ENCODE data around the gene WWOX. TPM values are rescaled to one million over a fixed set of nuclear protein-coding genes. Genes with fewer than 3 reads are reported as not detected.

WWOX gene
- total and polyA plus RNA-seq, 2 of the 8 experiments (the other 6 are each of a cell fraction or from before 2014, with no cell fraction given) = 5.4 to 16.7 TPM

GRCh38 chr16:78189121-78189520 lies 89.7 kb downstream of the WWOX start (continued):
- TF ChIP-seq CHD7 (IDR thresholded peaks at IDR 0.05; ENCODE audit: insufficient replicate concordance, low read length) = no peak
- TF ChIP-seq CTBP2 (IDR thresholded peaks at IDR 0.05; ENCODE audit: borderline replicate concordance, insufficient read depth, insufficient read length, low read length) = no peak
- TF ChIP-seq SRF (IDR thresholded peaks at IDR 0.05; ENCODE audit: low read depth, low read length) = no peak
- TF ChIP-seq SIN3A (conservative IDR thresholded peaks at IDR 0.05 in 1 of 2, IDR thresholded peaks at IDR 0.05 in 1 of 2; ENCODE audit: low read depth in 1 of 2, low read length in 2 of 2) = no peak
- TF ChIP-seq RAD21 (IDR thresholded peaks at IDR 0.05 in 1 of 2, conservative IDR thresholded peaks at IDR 0.05 in 1 of 2; ENCODE audit: low read depth in 2 of 2, low read length in 2 of 2) = no peak
- no peak for TF ChIP-seq EP300 (IDR thresholded peaks at IDR 0.05; ENCODE audit: borderline replicate concordance in 1 of 2, low read depth in 2 of 2, low read length in 2 of 2)
- TF ChIP-seq GABPA (IDR thresholded peaks at IDR 0.05; ENCODE audit: borderline replicate concordance, insufficient read depth, low read length) = no peak
- no peak for TF ChIP-seq FOSL1 (IDR thresholded peaks at IDR 0.05; ENCODE audit: insufficient read depth, low read depth, low read length)
- no peak for TF ChIP-seq SP1 (IDR thresholded peaks at IDR 0.05; ENCODE audit: low read depth, low read length)
- TF ChIP-seq POU5F1 (IDR thresholded peaks at IDR 0.05; ENCODE audit: low read depth, low read length) = no peak

Measured in H1 (cell line).